Measurements from ENCODE around the gene IRF4.

The IRF4 gene

DNA sequence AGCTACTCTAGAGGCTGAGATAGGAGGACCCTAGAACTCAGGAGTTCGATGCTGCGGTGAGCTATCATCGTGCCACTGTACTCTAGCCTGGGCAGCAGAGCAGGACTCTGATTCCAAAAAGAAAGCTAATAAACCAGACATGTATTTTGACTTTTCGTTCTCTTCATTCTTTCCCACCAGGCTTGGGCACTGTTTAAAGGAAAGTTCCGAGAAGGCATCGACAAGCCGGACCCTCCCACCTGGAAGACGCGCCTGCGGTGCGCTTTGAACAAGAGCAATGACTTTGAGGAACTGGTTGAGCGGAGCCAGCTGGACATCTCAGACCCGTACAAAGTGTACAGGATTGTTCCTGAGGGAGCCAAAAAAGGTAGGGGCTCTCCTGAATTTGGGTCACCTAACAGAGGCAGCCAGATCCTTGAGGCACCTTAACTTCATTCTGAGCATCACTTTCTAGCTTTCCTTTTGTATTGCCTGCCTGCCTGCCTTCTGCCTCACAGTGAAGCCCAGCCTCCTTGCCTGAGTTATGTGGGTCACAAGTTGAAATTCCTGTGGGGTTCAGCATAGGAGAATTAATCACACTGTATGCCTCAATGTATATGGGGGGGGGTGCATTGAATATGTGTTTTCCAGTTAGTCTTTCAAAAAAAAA is 3.2 kb downstream of the IRF4 start:
- DNase-seq (ENCODE audit: low read depth): no peak
- no peak overlapping the region for H3K4me3 ChIP-seq (ENCODE audit: control insufficient read depth, low read depth, low read length)
- TF ChIP-seq, protein P1, sequence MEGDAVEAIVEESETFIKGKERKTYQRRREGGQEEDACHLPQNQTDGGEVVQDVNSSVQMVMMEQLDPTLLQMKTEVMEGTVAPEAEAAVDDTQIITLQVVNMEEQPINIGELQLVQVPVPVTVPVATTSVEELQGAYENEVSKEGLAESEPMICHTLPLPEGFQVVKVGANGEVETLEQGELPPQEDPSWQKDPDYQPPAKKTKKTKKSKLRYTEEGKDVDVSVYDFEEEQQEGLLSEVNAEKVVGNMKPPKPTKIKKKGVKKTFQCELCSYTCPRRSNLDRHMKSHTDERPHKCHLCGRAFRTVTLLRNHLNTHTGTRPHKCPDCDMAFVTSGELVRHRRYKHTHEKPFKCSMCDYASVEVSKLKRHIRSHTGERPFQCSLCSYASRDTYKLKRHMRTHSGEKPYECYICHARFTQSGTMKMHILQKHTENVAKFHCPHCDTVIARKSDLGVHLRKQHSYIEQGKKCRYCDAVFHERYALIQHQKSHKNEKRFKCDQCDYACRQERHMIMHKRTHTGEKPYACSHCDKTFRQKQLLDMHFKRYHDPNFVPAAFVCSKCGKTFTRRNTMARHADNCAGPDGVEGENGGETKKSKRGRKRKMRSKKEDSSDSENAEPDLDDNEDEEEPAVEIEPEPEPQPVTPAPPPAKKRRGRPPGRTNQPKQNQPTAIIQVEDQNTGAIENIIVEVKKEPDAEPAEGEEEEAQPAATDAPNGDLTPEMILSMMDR (IDR thresholded peaks at IDR 0.05; ENCODE audit: control insufficient read depth, insufficient read depth, low read depth, low read length, missing control alignments): no peak

DNA sequence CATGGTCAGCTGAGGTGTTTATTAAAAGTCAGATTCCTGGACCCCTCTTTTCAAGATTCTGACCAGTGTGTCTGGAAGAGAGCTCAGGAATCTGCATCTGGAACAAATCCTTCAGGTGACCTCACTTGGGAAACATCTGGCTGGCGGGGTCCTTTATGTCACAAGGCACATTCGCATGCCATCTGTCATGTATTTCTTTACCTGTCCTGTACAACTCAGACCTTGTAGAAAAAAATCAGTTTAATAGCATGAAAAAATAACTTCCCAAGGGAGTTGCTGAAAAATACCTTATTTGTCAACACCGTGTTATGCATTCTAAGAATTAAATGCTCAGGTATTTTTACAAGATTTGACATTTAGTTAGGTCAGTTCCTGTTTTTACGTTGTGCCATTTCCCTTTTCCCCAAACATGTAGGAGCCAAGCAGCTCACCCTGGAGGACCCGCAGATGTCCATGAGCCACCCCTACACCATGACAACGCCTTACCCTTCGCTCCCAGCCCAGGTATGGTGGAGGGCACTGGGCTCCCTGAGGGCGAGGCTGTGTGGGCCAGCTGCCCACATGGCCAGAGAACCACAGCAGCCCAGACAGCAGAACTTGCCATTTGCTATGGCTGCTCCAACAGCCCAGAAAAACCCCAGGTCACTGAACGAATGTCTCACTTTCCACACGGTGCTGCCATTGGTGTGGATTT is 4.0 kb downstream of the IRF4 start:
- TF ChIP-seq, protein P1 (IDR thresholded peaks at IDR 0.05; ENCODE audit: control insufficient read depth, insufficient read depth, low read depth, low read length, missing control alignments): no peak
- H3K4me3 ChIP-seq (ENCODE audit: control insufficient read depth, low read depth, low read length): no peak overlapping the region
- no peak for DNase-seq (ENCODE audit: low read depth)

DNA sequence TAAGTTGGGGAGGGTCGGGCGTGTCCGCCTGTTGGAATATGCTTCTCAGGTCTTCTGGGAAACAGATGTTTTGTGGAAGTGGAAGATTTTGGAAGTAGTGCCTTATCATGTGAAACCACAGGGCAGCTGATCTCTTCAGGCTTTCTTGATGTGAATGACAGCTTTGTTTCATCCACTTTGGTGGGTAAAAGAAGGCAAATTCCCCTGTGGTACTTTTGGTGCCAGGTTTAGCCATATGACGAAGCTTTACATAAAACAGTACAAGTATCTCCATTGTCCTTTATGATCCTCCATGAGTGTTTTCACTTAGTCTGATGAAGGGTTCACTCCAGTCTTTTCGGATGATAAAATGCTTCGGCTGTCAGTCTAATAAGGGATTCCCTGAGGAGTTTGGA is 4.6 kb downstream of the IRF4 start:
- no peak overlapping the region for H3K4me3 ChIP-seq (ENCODE audit: control insufficient read depth, low read depth, low read length)
- DNase-seq (ENCODE audit: low read depth): no peak
- TF ChIP-seq, protein P1 (IDR thresholded peaks at IDR 0.05; ENCODE audit: control insufficient read depth, insufficient read depth, low read depth, low read length, missing control alignments): no peak

DNA sequence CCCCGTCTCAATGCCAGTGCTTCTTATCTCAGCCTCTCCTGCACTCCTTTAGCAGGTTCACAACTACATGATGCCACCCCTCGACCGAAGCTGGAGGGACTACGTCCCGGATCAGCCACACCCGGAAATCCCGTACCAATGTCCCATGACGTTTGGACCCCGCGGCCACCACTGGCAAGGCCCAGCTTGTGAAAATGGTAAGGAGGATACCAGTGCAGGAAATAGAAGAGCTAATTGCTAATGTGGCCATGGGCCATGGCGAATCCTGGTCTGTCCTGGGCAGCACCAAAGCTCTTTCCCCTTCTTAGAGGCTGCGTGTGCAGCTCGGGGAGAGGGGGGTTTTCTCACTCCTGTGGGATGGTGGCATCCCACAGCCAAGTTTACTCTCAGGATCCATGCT is 5.5 kb downstream of the IRF4 start:
- TF ChIP-seq, protein P1 (IDR thresholded peaks at IDR 0.05; ENCODE audit: control insufficient read depth, insufficient read depth, low read depth, low read length, missing control alignments): no peak
- no peak overlapping the region for H3K4me3 ChIP-seq (ENCODE audit: control insufficient read depth, low read depth, low read length)
- DNase-seq (ENCODE audit: low read depth): no peak

DNA sequence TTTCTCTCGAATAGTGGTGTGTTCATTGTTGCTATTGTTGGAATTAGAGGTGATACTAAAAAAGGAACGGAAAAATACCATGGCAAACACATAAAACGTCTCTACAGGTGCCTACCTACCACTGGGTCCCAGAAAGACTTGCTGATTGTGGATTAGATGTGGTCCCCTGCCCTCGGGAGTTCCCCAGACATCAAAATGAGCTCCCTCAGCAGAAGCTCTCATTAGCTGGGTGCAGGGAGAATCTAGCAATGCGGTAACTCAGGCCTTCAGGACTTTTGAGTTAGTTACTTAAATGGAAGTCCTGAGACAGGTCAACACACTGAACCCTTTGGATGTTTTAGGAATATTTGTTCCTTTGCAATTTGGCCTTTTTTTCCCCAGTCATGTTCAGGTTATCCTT is 6.1 kb downstream of the IRF4 start:
- H3K4me3 ChIP-seq (ENCODE audit: control insufficient read depth, low read depth, low read length): no peak overlapping the region
- TF ChIP-seq, protein P1 (IDR thresholded peaks at IDR 0.05; ENCODE audit: control insufficient read depth, insufficient read depth, low read depth, low read length, missing control alignments): no peak
- no peak for DNase-seq (ENCODE audit: low read depth)

DNA sequence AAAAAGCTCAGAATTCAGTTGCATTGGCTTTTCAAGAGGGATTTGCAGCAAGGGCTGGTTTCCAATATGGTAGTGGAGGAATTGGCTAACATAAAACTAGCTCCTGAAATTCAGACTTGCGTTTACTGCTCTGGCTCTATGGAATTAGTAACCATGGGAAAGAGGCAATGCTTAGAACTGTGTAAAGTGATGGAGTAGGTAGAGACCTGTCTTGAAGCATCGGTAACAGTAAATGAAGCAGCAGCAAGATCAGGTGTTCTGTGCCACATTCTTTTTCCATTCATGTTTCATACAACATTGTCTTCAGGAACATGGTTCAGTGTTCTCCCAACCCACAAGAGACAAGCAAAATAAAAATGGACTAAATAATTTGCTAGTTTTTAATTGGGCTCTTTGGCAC is 6.5 kb downstream of the IRF4 start:
- H3K4me3 ChIP-seq (ENCODE audit: control insufficient read depth, low read depth, low read length): no peak overlapping the region
- DNase-seq (ENCODE audit: low read depth): no peak
- TF ChIP-seq, protein P1 (IDR thresholded peaks at IDR 0.05; ENCODE audit: control insufficient read depth, insufficient read depth, low read depth, low read length, missing control alignments): no peak

All from AG09309 (cell line).